ENCODE results near the gene RAB27A. TPM values are rescaled to one million over a fixed set of nuclear protein-coding genes. Genes with fewer than 3 reads are reported as not detected.
A peak's percentile ranks its signal among the peaks of the same experiment; 100 is the strongest.

RAB27A gene
- polyA plus RNA-seq, 1 donor = 28.1 TPM

- Histone ChIP-seq H3K27me3 (ENCODE audit: control insufficient read depth, insufficient read depth, low read length) (no peaks in the 10 kb centered on the region), H3K4me1 (ENCODE audit: control insufficient read depth, insufficient read depth, low read length) (peaks cover 20% of the 10 kb centered on the region), H3K9me3 (ENCODE audit: control insufficient read depth, low read depth, low read length) (no peaks in the 10 kb centered on the region), H3K4me3 (ENCODE audit: low read length) (no peak overlapping the region), H3K36me3 (ENCODE audit: control insufficient read depth, insufficient read depth, low read length) (peaks cover 7% of the 10 kb centered on the region), H3K27ac (ENCODE audit: low read length) (peak overlapping the region; percentile 62)
- DNase-seq = peak; percentile 81 to 92
Observed at GRCh38 chr15:55224892-55225291, 64.7 kb downstream of the RAB27A start.

GRCh38 chr15:55222588-55222987 lies 67.0 kb downstream of the RAB27A start:
- no peak overlapping the region for H3K4me3 ChIP-seq (ENCODE audit: low read length)
- H3K9me3 ChIP-seq (ENCODE audit: control insufficient read depth, low read depth, low read length) = no peaks in the 10 kb centered on the region
- H3K27ac ChIP-seq (ENCODE audit: low read length) = no peak overlapping the region
- no peaks in the 10 kb centered on the region for H3K36me3 ChIP-seq (ENCODE audit: control insufficient read depth, insufficient read depth, low read length)
- H3K4me1 ChIP-seq (ENCODE audit: control insufficient read depth, insufficient read depth, low read length) = peaks cover 20% of the 10 kb centered on the region
- H3K27me3 ChIP-seq (ENCODE audit: control insufficient read depth, insufficient read depth, low read length) = no peaks in the 10 kb centered on the region
- DNase-seq = no peak

- DNase-seq = peak; percentile 76 to 85
- WGBS (ENCODE audit: insufficient coverage, low lambda C conversion rate) = 40% methylated on average over 1 of the region's 6 CpGs
- H3K36me3 ChIP-seq (ENCODE audit: control insufficient read depth, insufficient read depth, low read length) = no peaks in the 10 kb centered on the region
- no peaks in the 10 kb centered on the region for H3K9me3 ChIP-seq (ENCODE audit: control insufficient read depth, low read depth, low read length)
- no peaks in the 10 kb centered on the region for H3K27me3 ChIP-seq (ENCODE audit: control insufficient read depth, insufficient read depth, low read length)
- H3K27ac ChIP-seq (ENCODE audit: low read length) = peak overlapping the region; percentile 86
- H3K4me1 ChIP-seq (ENCODE audit: control insufficient read depth, insufficient read depth, low read length) = peaks cover 20% of the 10 kb centered on the region
- H3K4me3 ChIP-seq (ENCODE audit: low read length) = no peak overlapping the region
Observed at GRCh38 chr15:55221090-55222011, 68.3 kb downstream of the RAB27A start.

- H3K27ac ChIP-seq (ENCODE audit: low read length) = peak overlapping the region; percentile 86
- DNase-seq = no peak
- no peaks in the 10 kb centered on the region for H3K36me3 ChIP-seq (ENCODE audit: control insufficient read depth, insufficient read depth, low read length)
- no peak overlapping the region for H3K4me3 ChIP-seq (ENCODE audit: low read length)
- no peaks in the 10 kb centered on the region for H3K9me3 ChIP-seq (ENCODE audit: control insufficient read depth, low read depth, low read length)
- no peaks in the 10 kb centered on the region for H3K27me3 ChIP-seq (ENCODE audit: control insufficient read depth, insufficient read depth, low read length)
- peaks cover 20% of the 10 kb centered on the region for H3K4me1 ChIP-seq (ENCODE audit: control insufficient read depth, insufficient read depth, low read length)
Observed at GRCh38 chr15:55220606-55221005, 69.0 kb downstream of the RAB27A start.

DNA sequence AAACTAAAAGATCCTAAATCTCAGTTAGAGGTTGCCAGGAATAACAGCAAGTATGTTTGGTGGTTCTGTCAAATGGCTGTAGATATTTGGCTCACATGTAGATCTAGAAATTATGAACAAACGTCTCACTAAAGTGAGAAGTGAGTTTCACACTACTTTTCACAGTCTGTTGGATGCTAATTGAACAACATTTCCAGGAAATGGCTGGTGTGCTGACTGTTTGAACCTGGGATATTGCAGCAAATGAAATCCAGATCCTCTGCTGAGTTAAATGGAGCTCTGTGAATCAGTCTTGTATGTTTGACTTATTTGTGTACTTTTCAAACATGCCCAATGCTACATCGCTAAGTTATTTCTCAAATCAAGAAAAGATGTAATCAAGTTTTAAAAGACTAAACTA lies 71.6 kb downstream of the RAB27A start:
- no peaks in the 10 kb centered on the region for H3K27me3 ChIP-seq (ENCODE audit: control insufficient read depth, insufficient read depth, low read length)

DNA sequence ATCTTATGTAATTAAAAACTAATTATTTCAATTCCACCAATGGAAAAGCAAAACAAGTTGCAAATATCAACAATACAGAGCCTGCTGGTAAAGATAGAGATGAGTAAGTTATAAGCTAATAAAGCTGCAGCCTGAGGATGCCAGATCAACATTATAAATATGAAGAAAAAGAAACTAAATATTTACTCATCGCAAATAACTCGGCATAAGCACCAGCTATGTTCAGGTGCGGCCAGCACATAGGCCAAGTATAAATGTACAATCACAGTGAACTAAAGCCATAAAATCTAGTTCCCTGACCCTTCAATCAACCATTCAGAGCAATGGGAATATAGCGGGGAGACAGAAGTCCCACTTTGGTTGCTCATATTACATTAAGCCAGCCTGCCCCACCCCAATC lies 85.1 kb downstream of the RAB27A start:
- no peak for DNase-seq
- no peaks in the 10 kb centered on the region for H3K4me1 ChIP-seq (ENCODE audit: control insufficient read depth, insufficient read depth, low read length)
- WGBS (ENCODE audit: insufficient coverage, low lambda C conversion rate) = no CpG with 5 or more reads among the region's 4 CpGs
- no peak overlapping the region for H3K4me3 ChIP-seq (ENCODE audit: low read length)
- H3K27ac ChIP-seq (ENCODE audit: low read length) = no peak overlapping the region
- no peaks in the 10 kb centered on the region for H3K27me3 ChIP-seq (ENCODE audit: control insufficient read depth, insufficient read depth, low read length)
- H3K36me3 ChIP-seq (ENCODE audit: control insufficient read depth, insufficient read depth, low read length) = peaks cover 4% of the 10 kb centered on the region
- no peaks in the 10 kb centered on the region for H3K9me3 ChIP-seq (ENCODE audit: control insufficient read depth, low read depth, low read length)

More for the DNA sequence above, 71.6 kb downstream of the RAB27A start:
- Histone ChIP-seq H3K36me3 (ENCODE audit: control insufficient read depth, insufficient read depth, low read length) (no peaks in the 10 kb centered on the region), H3K4me3 (ENCODE audit: low read length) (no peak overlapping the region), H3K27ac (ENCODE audit: low read length) (no peak overlapping the region), H3K9me3 (ENCODE audit: control insufficient read depth, low read depth, low read length) (no peaks in the 10 kb centered on the region), H3K4me1 (ENCODE audit: control insufficient read depth, insufficient read depth, low read length) (peaks cover 12% of the 10 kb centered on the region)
- WGBS (ENCODE audit: insufficient coverage, low lambda C conversion rate) = no CpG with 5 or more reads among the region's 2 CpGs
- DNase-seq = no peak

- no peak for DNase-seq
- Histone ChIP-seq H3K27me3 (ENCODE audit: control insufficient read depth, insufficient read depth, low read length) (no peaks in the 10 kb centered on the region), H3K4me3 (ENCODE audit: low read length) (no peak overlapping the region), H3K27ac (ENCODE audit: low read length) (no peak overlapping the region), H3K4me1 (ENCODE audit: control insufficient read depth, insufficient read depth, low read length) (no peaks in the 10 kb centered on the region), H3K9me3 (ENCODE audit: control insufficient read depth, low read depth, low read length) (no peaks in the 10 kb centered on the region), H3K36me3 (ENCODE audit: control insufficient read depth, insufficient read depth, low read length) (peaks cover 4% of the 10 kb centered on the region)
- no CpG with 5 or more reads among the region's 1 CpG for WGBS (ENCODE audit: insufficient coverage, low lambda C conversion rate)
Observed at GRCh38 chr15:55202206-55202605, 87.4 kb downstream of the RAB27A start.

GRCh38 chr15:55198706-55199105 lies 90.9 kb downstream of the RAB27A start:
- H3K4me3 ChIP-seq (ENCODE audit: low read length) = no peak overlapping the region
- no CpG with 5 or more reads among the region's 3 CpGs for WGBS (ENCODE audit: insufficient coverage, low lambda C conversion rate)
- no peak overlapping the region for H3K27ac ChIP-seq (ENCODE audit: low read length)
- DNase-seq = no peak
- no peaks in the 10 kb centered on the region for H3K36me3 ChIP-seq (ENCODE audit: control insufficient read depth, insufficient read depth, low read length)
- no peaks in the 10 kb centered on the region for H3K27me3 ChIP-seq (ENCODE audit: control insufficient read depth, insufficient read depth, low read length)
- H3K4me1 ChIP-seq (ENCODE audit: control insufficient read depth, insufficient read depth, low read length) = peaks cover 11% of the 10 kb centered on the region
- no peaks in the 10 kb centered on the region for H3K9me3 ChIP-seq (ENCODE audit: control insufficient read depth, low read depth, low read length)

DNA sequence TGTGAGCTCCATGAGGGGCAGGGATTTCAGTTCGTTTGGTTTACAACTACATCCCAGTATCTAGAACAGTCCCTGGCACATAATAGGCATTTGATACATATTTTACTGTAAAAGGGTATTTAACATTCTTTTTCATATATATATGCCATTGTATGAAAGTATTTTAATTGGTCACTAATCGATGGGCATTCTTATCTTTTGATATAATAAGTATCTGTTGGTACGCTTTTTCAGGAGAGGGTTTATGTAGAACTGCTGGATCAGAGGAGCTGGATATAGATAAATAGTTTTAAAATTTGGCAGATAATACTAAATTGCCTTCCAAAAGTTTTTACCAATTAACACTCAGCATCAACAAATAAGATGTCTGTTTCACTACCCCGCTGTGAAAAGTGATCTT lies 91.9 kb downstream of the RAB27A start:
- WGBS (ENCODE audit: insufficient coverage, low lambda C conversion rate) = no CpG with 5 or more reads among the region's 4 CpGs
- Histone ChIP-seq H3K27ac (ENCODE audit: low read length) (no peak overlapping the region), H3K4me3 (ENCODE audit: low read length) (peak overlapping the region; percentile 80), H3K9me3 (ENCODE audit: control insufficient read depth, low read depth, low read length) (no peaks in the 10 kb centered on the region), H3K4me1 (ENCODE audit: control insufficient read depth, insufficient read depth, low read length) (peaks cover 11% of the 10 kb centered on the region), H3K36me3 (ENCODE audit: control insufficient read depth, insufficient read depth, low read length) (no peaks in the 10 kb centered on the region), H3K27me3 (ENCODE audit: control insufficient read depth, insufficient read depth, low read length) (no peaks in the 10 kb centered on the region)
- DNase-seq = no peak

GRCh38 chr15:55197362-55197705 lies 92.3 kb downstream of the RAB27A start:
- H3K27ac ChIP-seq (ENCODE audit: low read length) = peak overlapping the region; percentile 84
- no peak for DNase-seq
- WGBS (ENCODE audit: insufficient coverage, low lambda C conversion rate) = 0% methylated on average over 1 of the region's 10 CpGs

More at GRCh38 chr15:55197362-55197705, 92.3 kb downstream of the RAB27A start:
- Histone ChIP-seq H3K27me3 (ENCODE audit: control insufficient read depth, insufficient read depth, low read length) (no peaks in the 10 kb centered on the region), H3K9me3 (ENCODE audit: control insufficient read depth, low read depth, low read length) (no peaks in the 10 kb centered on the region), H3K4me3 (ENCODE audit: low read length) (peak overlapping the region; percentile 80), H3K4me1 (ENCODE audit: control insufficient read depth, insufficient read depth, low read length) (peaks cover 11% of the 10 kb centered on the region), H3K36me3 (ENCODE audit: control insufficient read depth, insufficient read depth, low read length) (no peaks in the 10 kb centered on the region)
